ENCODE data around the gene GPR183. TPM values are rescaled to one million over a fixed set of nuclear protein-coding genes. Genes with fewer than 3 reads are reported as not detected.

The GPR183 gene
- total RNA-seq, 3 donors from 2014 or later = 1.6 to 15.3 (median 5.0) TPM

- ATAC-seq (no peak), DNase-seq (no peak)
- no peak for TF ChIP-seq CTCF (IDR thresholded peaks at IDR 0.05)
- Histone ChIP-seq H3K4me3 (no peak overlapping the region), H3K4me1 (ENCODE audit: low read depth) (peaks cover 8% of the 10 kb centered on the region), H3K9me3 (no peaks in the 10 kb centered on the region), H3K36me3 (ENCODE audit: low read depth) (no peaks in the 10 kb centered on the region)
- intact Hi-C loops (cut with DNase I, micrococcal nuclease) = no loop called here
These were observed 14.0 kb downstream of the GPR183 start for GRCh38 chr13:99293178-99293577.

- intact Hi-C loops (cut with DNase I, micrococcal nuclease) = no loop called here
- no peaks in the 10 kb centered on the region for H3K9me3 ChIP-seq
- H3K4me1 ChIP-seq (ENCODE audit: low read depth) = peaks cover 9% of the 10 kb centered on the region
- H3K4me3 ChIP-seq = no peak overlapping the region
- no peaks in the 10 kb centered on the region for H3K36me3 ChIP-seq (ENCODE audit: low read depth)
- ATAC-seq = no peak
- no peak for DNase-seq
- TF ChIP-seq CTCF (IDR thresholded peaks at IDR 0.05) = no peak
These were observed 16.3 kb downstream of the GPR183 start for GRCh38 chr13:99290894-99291293.

GRCh38 chr13:99289674-99290337, 17.4 kb downstream of the GPR183 start:
- no peak for TF ChIP-seq CTCF (IDR thresholded peaks at IDR 0.05)
- peak; percentile 51 for ATAC-seq

GRCh38 chr13:99289271-99289670, 17.9 kb downstream of the GPR183 start:
- no peak for TF ChIP-seq CTCF (IDR thresholded peaks at IDR 0.05)
- H3K4me3 ChIP-seq = no peak overlapping the region
- H3K36me3 ChIP-seq (ENCODE audit: low read depth) = no peaks in the 10 kb centered on the region
- intact Hi-C loops (cut with DNase I, micrococcal nuclease) = no loop called here
- ATAC-seq = no peak
- H3K9me3 ChIP-seq = no peaks in the 10 kb centered on the region
- H3K4me1 ChIP-seq (ENCODE audit: low read depth) = peaks cover 12% of the 10 kb centered on the region
- no peak for DNase-seq

More at GRCh38 chr13:99289674-99290337, 17.4 kb downstream of the GPR183 start:
- Histone ChIP-seq H3K4me1 (ENCODE audit: low read depth) (peaks cover 12% of the 10 kb centered on the region), H3K4me3 (no peak overlapping the region), H3K9me3 (no peaks in the 10 kb centered on the region), H3K36me3 (ENCODE audit: low read depth) (no peaks in the 10 kb centered on the region)
- no peak for DNase-seq
- intact Hi-C loops (cut with DNase I, micrococcal nuclease) = no loop called here

GRCh38 chr13:99288089-99288488, 19.1 kb downstream of the GPR183 start:
- Histone ChIP-seq H3K36me3 (ENCODE audit: low read depth) (no peaks in the 10 kb centered on the region), H3K9me3 (no peaks in the 10 kb centered on the region), H3K4me1 (ENCODE audit: low read depth) (peaks cover 4% of the 10 kb centered on the region), H3K4me3 (no peak overlapping the region)
- ATAC-seq (peak; percentile 26), DNase-seq (no peak)
- intact Hi-C loops (cut with DNase I, micrococcal nuclease) = no loop called here
- TF ChIP-seq CTCF (IDR thresholded peaks at IDR 0.05) = no peak

- no peak for TF ChIP-seq CTCF (IDR thresholded peaks at IDR 0.05)
- DNase-seq (no peak), ATAC-seq (no peak)
- no peak overlapping the region for H3K4me3 ChIP-seq
- H3K9me3 ChIP-seq = no peaks in the 10 kb centered on the region
- H3K36me3 ChIP-seq (ENCODE audit: low read depth) = no peaks in the 10 kb centered on the region
- H3K4me1 ChIP-seq (ENCODE audit: low read depth) = peaks cover 4% of the 10 kb centered on the region
- intact Hi-C loops (cut with DNase I, micrococcal nuclease) = no loop called here
These were observed 19.6 kb downstream of the GPR183 start for GRCh38 chr13:99287551-99287950.
